Nephron progenitor cell (in vitro differentiated cells): Measurements from ENCODE around the gene CHL1.
"Not testable (repeated sequence)": the region's sequence is repeated elsewhere in the genome, so short reads cannot be mapped to it uniquely, and the experiment has no call there.

Experiments used
- DNase-seq: peaks from one replicate; pipeline ENCODE4 v3.0.0; 2021
- H3K27ac Mint-ChIP-seq: 2 replicates; pipeline ENCODE4 v1.8.0; 2021; ENCODE audit warnings: mild to moderate bottlenecking, moderate library complexity, mixed read lengths
- H3K27me3 Mint-ChIP-seq: 2 replicates; pipeline ENCODE4 v1.8.0; 2021; ENCODE audit warnings: mild to moderate bottlenecking, low read depth, mixed read lengths; ENCODE audit not compliant: poor library complexity
- H3K36me3 Mint-ChIP-seq: 2 replicates; pipeline ENCODE4 v1.8.0; 2021; ENCODE audit warnings: low read depth, mixed read lengths
- H3K4me1 Mint-ChIP-seq: 2 replicates; pipeline ENCODE4 v1.8.0; 2021; ENCODE audit warnings: mixed read lengths
- H3K4me3 Mint-ChIP-seq: 2 replicates; pipeline ENCODE4 v1.8.0; 2021; ENCODE audit warnings: mild to moderate bottlenecking, moderate library complexity, mixed read lengths
- H3K9me3 Mint-ChIP-seq: 2 replicates; pipeline ENCODE4 v1.8.0; 2021; ENCODE audit warnings: mild to moderate bottlenecking, moderate library complexity, mixed read lengths
- CTCF ChIP-seq: fragments of 200-600 bp; sonication (generic); IDR thresholded peaks from 2 replicates; pipeline ENCODE4 v1.5.0; 2021; ENCODE audit warnings: antibody characterized with exemption

The CHL1 gene

GRCh38 chr3:359672-360071 is 163.1 kb downstream of the CHL1 start:
- H3K27ac Mint-ChIP-seq, result no peak overlapping the region
- peaks cover 12% of the 10 kb centered on the region for H3K4me1 Mint-ChIP-seq
- H3K27me3 Mint-ChIP-seq, result peaks cover 5% of the 10 kb centered on the region
- H3K4me3 Mint-ChIP-seq, result no peak overlapping the region
- no peak for TF ChIP-seq CTCF
- H3K36me3 Mint-ChIP-seq, result no peaks in the 10 kb centered on the region
- no peaks in the 10 kb centered on the region for H3K9me3 Mint-ChIP-seq
- DNase-seq, result no peak

- DNase-seq, result no peak
- Mint-ChIP-seq H3K4me3 (no peak overlapping the region), H3K4me1 (no peaks in the 10 kb centered on the region), H3K9me3 (no peaks in the 10 kb centered on the region), H3K27ac (no peak overlapping the region), H3K27me3 (peaks cover 5% of the 10 kb centered on the region), H3K36me3 (no peaks in the 10 kb centered on the region)
- TF ChIP-seq CTCF, result no peak
Measured at GRCh38 chr3:362681-363338, 166.2 kb downstream of the CHL1 start.

GRCh38 chr3:364287-364686 is 167.7 kb downstream of the CHL1 start:
- H3K36me3 Mint-ChIP-seq, result no peaks in the 10 kb centered on the region

GRCh38 chr3:365268-365667 is 168.7 kb downstream of the CHL1 start:
- H3K27ac Mint-ChIP-seq, result no peak overlapping the region
- H3K9me3 Mint-ChIP-seq, result peaks cover 23% of the 10 kb centered on the region
- no peak for DNase-seq
- H3K27me3 Mint-ChIP-seq, result no peaks in the 10 kb centered on the region
- no peak overlapping the region for H3K4me3 Mint-ChIP-seq
- H3K36me3 Mint-ChIP-seq, result no peaks in the 10 kb centered on the region
- H3K4me1 Mint-ChIP-seq, result no peaks in the 10 kb centered on the region
- TF ChIP-seq CTCF, result no peak

More at GRCh38 chr3:364287-364686, 167.7 kb downstream of the CHL1 start:
- Mint-ChIP-seq H3K27me3 (peaks cover under 1% of the 10 kb centered on the region), H3K9me3 (peaks cover 13% of the 10 kb centered on the region), H3K4me3 (no peak overlapping the region), H3K27ac (no peak overlapping the region), H3K4me1 (no peaks in the 10 kb centered on the region)
- TF ChIP-seq CTCF, result no peak
- no peak for DNase-seq

GRCh38 chr3:366253-366652 is 169.7 kb downstream of the CHL1 start:
- not testable (repeated sequence) for DNase-seq, H3K27me3 Mint-ChIP-seq, H3K4me1 Mint-ChIP-seq, H3K27ac Mint-ChIP-seq, H3K36me3 Mint-ChIP-seq, H3K4me3 Mint-ChIP-seq
- H3K9me3 Mint-ChIP-seq, result peaks cover 30% of the 10 kb centered on the region

GRCh38 chr3:373193-373779 is 176.7 kb downstream of the CHL1 start:
- no peak overlapping the region for H3K4me3 Mint-ChIP-seq
- peaks cover 30% of the 10 kb centered on the region for H3K9me3 Mint-ChIP-seq
- TF ChIP-seq CTCF, result no peak
- no peak overlapping the region for H3K27ac Mint-ChIP-seq
- no peaks in the 10 kb centered on the region for H3K4me1 Mint-ChIP-seq
- DNase-seq, result no peak
- no peaks in the 10 kb centered on the region for H3K36me3 Mint-ChIP-seq
- H3K27me3 Mint-ChIP-seq, result peaks cover 8% of the 10 kb centered on the region
